ENCODE measurements around the gene KLHL30. TPM values are rescaled to one million over a fixed set of nuclear protein-coding genes. Genes with fewer than 3 reads are reported as not detected.
"Not testable (repeated sequence)": the region's sequence is repeated elsewhere in the genome, so short reads cannot be mapped to it uniquely, and the experiment has no call there.

Gene KLHL30
- total RNA-seq, 4 donors from 2014 or later: 0.20 to 0.67 (median 0.38) TPM

- Histone ChIP-seq H3K27me3 (no peaks in the 10 kb centered on the region), H3K4me3 (replicated peaks in 1 of 3) (no peak overlapping the region), H3K9me3 (no peaks in the 10 kb centered on the region), H3K36me3 (no peaks in the 10 kb centered on the region), H3K4me1 (peaks cover 0 to under 1% of the 10 kb centered on the region in 2 donors), H3K27ac (no peak overlapping the region)
- WGBS, 2 donors: 76 to 78% methylated on average over 15 to 16 of the region's 16 CpGs
- DNase-seq: no peak
- TF ChIP-seq POLR2A (IDR thresholded peaks at IDR 0.05) (no peak), CTCF (IDR thresholded peaks at IDR 0.05) (no peak)
- intact Hi-C loops (cut with DNase I): no loop called here
These were observed 24.1 kb upstream of the KLHL30 start for GRCh38 chr2:238114331-238114841.

- H3K9me3 ChIP-seq: no peaks in the 10 kb centered on the region
- H3K4me1 ChIP-seq: no peaks in the 10 kb centered on the region
- no peak overlapping the region for H3K27ac ChIP-seq
- 93 to 95% methylated on average over 18 to 24 of the region's 32 CpGs for WGBS, 2 donors
- no peaks in the 10 kb centered on the region for H3K27me3 ChIP-seq
- intact Hi-C loops (cut with DNase I): no loop called here
- no peak for TF ChIP-seq POLR2A (IDR thresholded peaks at IDR 0.05)
- H3K4me3 ChIP-seq (replicated peaks in 1 of 3): no peak overlapping the region
- no peaks in the 10 kb centered on the region for H3K36me3 ChIP-seq
- DNase-seq: no peak
These were observed 23.4 kb upstream of the KLHL30 start for GRCh38 chr2:238114851-238115660.

- H3K36me3 ChIP-seq; H3K4me3 ChIP-seq (replicated peaks in 1 of 3); H3K4me1 ChIP-seq; H3K9me3 ChIP-seq; DNase-seq; H3K27me3 ChIP-seq; intact Hi-C loops (cut with DNase I); H3K27ac ChIP-seq: not testable (repeated sequence)
- WGBS, 2 donors: 95 to 96% methylated on average over 10 to 12 of the region's 12 CpGs
These were observed 22.8 kb upstream of the KLHL30 start for GRCh38 chr2:238115709-238116108.

- Histone ChIP-seq H3K4me3 (replicated peaks in 1 of 3) (no peak overlapping the region), H3K4me1 (no peaks in the 10 kb centered on the region), H3K36me3 (no peaks in the 10 kb centered on the region), H3K27me3 (no peaks in the 10 kb centered on the region), H3K9me3 (no peaks in the 10 kb centered on the region), H3K27ac (no peak overlapping the region)
- intact Hi-C loops (cut with DNase I): no loop called here
- no peak for TF ChIP-seq POLR2A (IDR thresholded peaks at IDR 0.05)
- no peak for TF ChIP-seq CTCF (IDR thresholded peaks at IDR 0.05)
- no peak for DNase-seq
- WGBS, 2 donors: 87 to 96% methylated on average over 6 to 12 of the region's 21 CpGs
These were observed 21.9 kb upstream of the KLHL30 start for GRCh38 chr2:238116298-238117198.

GRCh38 chr2:238117199-238118154 lies 21.0 kb upstream of the KLHL30 start:
- intact Hi-C loops (cut with DNase I): no loop called here
- no peak for DNase-seq
- H3K4me1 ChIP-seq: no peaks in the 10 kb centered on the region
- no peak overlapping the region for H3K4me3 ChIP-seq (replicated peaks in 1 of 3)
- 73 to 76% methylated on average over 8 to 11 of the region's 11 CpGs for WGBS, 2 donors
- H3K27ac ChIP-seq: no peak overlapping the region
- no peak for TF ChIP-seq CTCF (IDR thresholded peaks at IDR 0.05)
- no peaks in the 10 kb centered on the region for H3K9me3 ChIP-seq
- H3K27me3 ChIP-seq: no peaks in the 10 kb centered on the region
- H3K36me3 ChIP-seq: no peaks in the 10 kb centered on the region
